Smooth muscle cell of the brain vasculature (primary cell): ENCODE measurements around the gene ADRM1.

Source experiments
- DNase-seq: peaks from one replicate; pipeline ENCODE4 v3.0.0-alpha.2; 2012; ENCODE audit warnings: low read depth, low spot score

The ADRM1 gene

GRCh38 chr20:62354811-62355341, 52.1 kb downstream of the ADRM1 start:
- DNase-seq: no peak

- DNase-seq: no peak
These were observed 52.7 kb downstream of the ADRM1 start for GRCh38 chr20:62355516-62355877.

DNA sequence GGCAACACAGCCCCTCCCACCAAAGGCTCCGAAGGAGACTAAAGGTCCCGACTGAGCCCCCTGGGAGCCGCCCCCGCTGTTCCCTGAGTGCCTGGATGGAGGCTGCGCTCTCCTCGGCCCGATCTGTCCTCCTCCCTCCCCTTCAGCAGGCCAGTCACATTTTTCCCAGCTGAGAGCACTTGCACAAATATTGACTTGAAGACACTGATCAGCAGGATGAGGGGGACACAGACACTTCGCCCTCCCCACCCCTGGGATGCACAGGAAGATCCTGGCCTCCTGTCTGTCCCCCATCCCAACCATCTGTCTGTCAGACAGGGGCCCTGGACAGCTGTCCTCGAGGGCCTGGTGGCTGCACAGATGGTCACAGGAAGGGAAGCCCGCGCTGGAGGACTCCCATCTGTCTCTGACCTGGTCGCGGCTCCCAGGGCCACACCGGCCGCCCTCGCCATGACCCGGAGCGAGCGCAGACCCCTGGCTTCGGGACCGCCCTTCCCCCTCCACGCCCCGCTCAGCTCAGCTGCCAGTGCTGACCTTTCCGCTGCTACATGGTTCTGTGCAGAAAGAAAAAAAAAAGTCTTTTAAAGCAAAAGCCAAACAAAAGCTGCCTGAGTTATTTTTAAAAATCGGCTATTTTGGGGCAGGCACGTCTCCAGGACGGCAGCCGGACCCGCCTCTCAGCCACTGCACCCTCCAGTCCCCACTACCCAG, 53.2 kb downstream of the ADRM1 start:
- peak; percentile 62 for DNase-seq

DNA sequence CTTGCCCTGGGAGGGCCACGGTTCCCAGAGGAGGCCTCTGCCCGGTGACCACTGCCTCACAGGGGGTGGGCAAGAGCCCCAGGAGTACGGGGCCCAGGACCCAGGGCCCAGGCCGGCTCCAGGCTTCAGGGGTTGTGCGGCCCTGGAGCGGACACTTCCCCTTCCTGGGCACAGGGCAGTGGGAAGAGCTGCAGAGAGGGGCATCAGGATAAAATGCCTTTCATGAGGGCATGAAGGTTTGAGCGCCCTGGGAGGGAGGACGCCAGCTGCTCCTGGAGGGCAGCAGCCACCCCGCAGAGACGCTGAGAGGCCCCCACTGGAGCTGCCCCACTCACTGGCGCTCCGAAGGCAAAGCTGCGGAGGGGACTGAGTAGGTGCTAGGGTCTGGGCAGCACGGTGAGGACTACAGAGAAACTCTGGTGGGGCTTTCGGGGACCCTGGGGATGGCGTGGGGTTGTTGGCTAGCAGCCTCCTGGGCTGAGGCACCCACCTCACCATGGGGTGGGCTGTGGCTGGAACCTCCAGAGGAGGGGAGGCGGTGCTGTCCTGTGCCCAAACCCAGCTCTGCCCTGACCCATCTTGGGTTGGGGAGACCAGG, 53.9 kb downstream of the ADRM1 start:
- no peak for DNase-seq

- DNase-seq: peak; percentile 70
These were observed 54.4 kb downstream of the ADRM1 start for GRCh38 chr20:62357187-62357667.

DNA sequence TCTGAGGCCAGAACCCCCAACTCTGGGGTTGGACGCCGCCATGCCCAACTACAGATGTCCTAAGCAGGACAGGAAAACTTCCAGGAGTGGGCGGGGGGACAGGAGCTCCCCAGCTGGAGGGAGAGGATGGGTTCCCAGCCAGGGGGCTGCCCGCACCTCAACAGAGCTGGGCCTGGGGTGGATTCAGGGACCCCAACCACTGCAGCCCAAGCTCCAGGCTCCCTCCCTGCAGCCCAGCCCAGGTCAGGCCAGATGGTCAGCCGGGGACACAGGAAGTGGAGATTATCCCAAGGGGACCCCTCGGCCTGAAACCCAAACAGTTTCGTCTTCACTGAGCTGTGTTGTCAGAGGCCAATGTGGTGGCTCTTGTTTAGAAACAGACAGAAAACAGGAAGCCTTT, 54.9 kb downstream of the ADRM1 start:
- no peak for DNase-seq
